Measurements from ENCODE around the gene SORCS2. TPM values are rescaled to one million over a fixed set of nuclear protein-coding genes. Genes with fewer than 3 reads are reported as not detected.

SORCS2 gene
- total and polyA plus RNA-seq, 2 of the 13 experiments (the other 11 are each of a cell fraction or from before 2014, with no cell fraction given): 0.82 to 1.0 TPM

DNA sequence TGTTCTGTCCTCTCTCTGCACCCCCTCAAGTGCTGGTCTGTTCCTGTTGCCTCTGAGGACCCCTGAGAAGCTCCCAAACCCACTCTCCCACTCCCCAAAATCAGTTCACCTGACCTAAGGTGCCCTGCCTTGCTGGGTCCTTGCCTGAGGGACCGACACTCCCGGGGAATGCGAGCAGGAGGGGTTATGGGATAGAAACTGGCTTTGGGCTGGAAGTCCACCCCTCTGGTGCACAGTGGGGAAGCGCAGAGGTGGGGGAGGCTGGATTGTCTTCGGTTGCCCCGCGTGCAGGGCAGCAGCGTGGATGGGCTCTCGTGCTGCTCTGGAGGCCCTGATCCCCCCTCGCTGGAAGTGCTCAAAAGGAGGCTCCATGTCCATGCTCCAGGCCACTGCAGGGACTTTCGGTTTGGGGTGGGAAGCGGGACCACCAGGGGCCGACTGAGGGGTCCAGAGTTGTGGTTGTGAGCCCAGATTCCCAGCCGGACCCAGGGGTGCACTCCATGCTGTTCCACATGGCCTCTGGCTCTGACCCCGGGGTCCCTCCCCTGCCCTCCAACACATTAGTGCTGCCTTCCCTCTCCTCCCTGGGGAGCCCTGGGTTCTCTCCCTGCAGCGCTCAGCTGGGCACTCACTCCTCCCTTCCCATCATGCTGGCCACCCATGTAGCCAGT, 7.6 kb downstream of the SORCS2 start (continued):
- TF ChIP-seq, protein P1, sequence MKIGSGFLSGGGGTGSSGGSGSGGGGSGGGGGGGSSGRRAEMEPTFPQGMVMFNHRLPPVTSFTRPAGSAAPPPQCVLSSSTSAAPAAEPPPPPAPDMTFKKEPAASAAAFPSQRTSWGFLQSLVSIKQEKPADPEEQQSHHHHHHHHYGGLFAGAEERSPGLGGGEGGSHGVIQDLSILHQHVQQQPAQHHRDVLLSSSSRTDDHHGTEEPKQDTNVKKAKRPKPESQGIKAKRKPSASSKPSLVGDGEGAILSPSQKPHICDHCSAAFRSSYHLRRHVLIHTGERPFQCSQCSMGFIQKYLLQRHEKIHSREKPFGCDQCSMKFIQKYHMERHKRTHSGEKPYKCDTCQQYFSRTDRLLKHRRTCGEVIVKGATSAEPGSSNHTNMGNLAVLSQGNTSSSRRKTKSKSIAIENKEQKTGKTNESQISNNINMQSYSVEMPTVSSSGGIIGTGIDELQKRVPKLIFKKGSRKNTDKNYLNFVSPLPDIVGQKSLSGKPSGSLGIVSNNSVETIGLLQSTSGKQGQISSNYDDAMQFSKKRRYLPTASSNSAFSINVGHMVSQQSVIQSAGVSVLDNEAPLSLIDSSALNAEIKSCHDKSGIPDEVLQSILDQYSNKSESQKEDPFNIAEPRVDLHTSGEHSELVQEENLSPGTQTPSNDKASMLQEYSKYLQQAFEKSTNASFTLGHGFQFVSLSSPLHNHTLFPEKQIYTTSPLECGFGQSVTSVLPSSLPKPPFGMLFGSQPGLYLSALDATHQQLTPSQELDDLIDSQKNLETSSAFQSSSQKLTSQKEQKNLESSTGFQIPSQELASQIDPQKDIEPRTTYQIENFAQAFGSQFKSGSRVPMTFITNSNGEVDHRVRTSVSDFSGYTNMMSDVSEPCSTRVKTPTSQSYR (CRISPR knock-in tag; IDR thresholded peaks at IDR 0.05; ENCODE audit: borderline replicate concordance): no peak
- TF ChIP-seq BHLHE40 (IDR thresholded peaks at IDR 0.05; ENCODE audit: low read length): no peak
- TF ChIP-seq YEATS4 (CRISPR knock-in tag; IDR thresholded peaks at IDR 0.05; ENCODE audit: borderline replicate concordance): no peak
- no peak for TF ChIP-seq NR2C2 (CRISPR knock-in tag; IDR thresholded peaks at IDR 0.05; ENCODE audit: borderline replicate concordance)
- TF ChIP-seq TP53 (CRISPR knock-in tag; conservative IDR thresholded peaks at IDR 0.05): no peak
- no peak for TF ChIP-seq RFX3 (CRISPR knock-in tag; IDR thresholded peaks at IDR 0.05)
- no peak for TF ChIP-seq NPAS2 (CRISPR knock-in tag; IDR thresholded peaks at IDR 0.05; ENCODE audit: borderline replicate concordance)

DNA sequence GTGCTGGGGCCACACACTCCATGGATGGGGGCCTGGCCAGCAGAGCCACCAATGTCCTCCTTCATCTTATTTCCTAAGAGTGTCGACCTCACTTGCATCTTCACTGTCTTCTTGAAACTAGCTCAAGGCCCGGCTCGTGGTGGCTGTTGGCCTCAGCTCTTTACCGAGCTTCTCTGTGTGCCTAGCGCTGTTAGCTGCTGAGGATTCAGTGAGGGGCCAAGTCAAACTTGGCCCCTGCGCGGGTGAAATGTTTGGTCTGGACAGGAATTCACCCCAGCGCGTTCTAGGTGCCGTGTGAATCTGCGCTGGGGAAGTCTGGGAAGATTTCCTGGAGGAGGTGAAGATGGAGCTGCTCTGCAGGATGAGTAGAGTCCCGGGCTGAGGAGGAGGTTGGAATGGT, 8.5 kb downstream of the SORCS2 start:
- intact Hi-C loops (cut with micrococcal nuclease; ENCODE audit: unreplicated experiment) (no loop called here), in situ Hi-C loops (cut with HindIII; ENCODE audit: extremely low pct_ligation_motif_present, low pct_unique_long_range_greater_than_20kb) (no loop called here)
- H3K4me1 ChIP-seq (ENCODE audit: insufficient read depth, low read length): no peaks in the 10 kb centered on the region
- 48% methylated on average over 12 of the region's 12 CpGs for WGBS (ENCODE audit: low lambda C conversion rate)
- POLR2A ChIA-PET: no interaction called here
- CTCF ChIA-PET (ENCODE audit: low intra/inter-chr PET ratio, low total read pairs): no interaction called here
- peaks cover 6 to 59% of the 10 kb centered on the region in 2 experiments; a peak in 4 of 5 replicates for H3K27me3 ChIP-seq (ENCODE audit: control insufficient read depth in 1 of 2, insufficient read depth in 2 of 2, low read length in 2 of 2)
- H3K4me2 ChIP-seq (ENCODE audit: low read depth, low read length): no peak overlapping the region
- no peak overlapping the region for H3K27ac ChIP-seq (ENCODE audit: extremely low read length, insufficient read depth, low read length)
- ATAC-seq (no peak), FAIRE-seq (no peak), DNase-seq (ENCODE audit: low spot score) (no peak)
- no peak overlapping the region for H3K4me3 ChIP-seq (replicated peaks in 1 of 3; ENCODE audit: insufficient read depth in 1 of 3, low read depth in 2 of 3, low read length in 3 of 3)
- no peaks in the 10 kb centered on the region for H4K20me1 ChIP-seq (ENCODE audit: insufficient read depth, low read length)
- no peak overlapping the region for H2AFZ ChIP-seq (ENCODE audit: low read length)
- no peaks in the 10 kb centered on the region for H3K9me3 ChIP-seq (ENCODE audit: low read length)
- H3K36me3 ChIP-seq (replicated peaks in 1 of 2; ENCODE audit: control insufficient read depth in 1 of 2, insufficient read depth in 2 of 2, low read length in 2 of 2): no peaks in the 10 kb centered on the region
- no peaks in the 10 kb centered on the region for H3K79me2 ChIP-seq (ENCODE audit: insufficient read depth, low read length)
- no peak overlapping the region for H3K9ac ChIP-seq (ENCODE audit: insufficient read depth, low read depth, low read length)
- no TSS peak for BruUV-seq (replicated peaks)
- TF ChIP-seq, protein P2, sequence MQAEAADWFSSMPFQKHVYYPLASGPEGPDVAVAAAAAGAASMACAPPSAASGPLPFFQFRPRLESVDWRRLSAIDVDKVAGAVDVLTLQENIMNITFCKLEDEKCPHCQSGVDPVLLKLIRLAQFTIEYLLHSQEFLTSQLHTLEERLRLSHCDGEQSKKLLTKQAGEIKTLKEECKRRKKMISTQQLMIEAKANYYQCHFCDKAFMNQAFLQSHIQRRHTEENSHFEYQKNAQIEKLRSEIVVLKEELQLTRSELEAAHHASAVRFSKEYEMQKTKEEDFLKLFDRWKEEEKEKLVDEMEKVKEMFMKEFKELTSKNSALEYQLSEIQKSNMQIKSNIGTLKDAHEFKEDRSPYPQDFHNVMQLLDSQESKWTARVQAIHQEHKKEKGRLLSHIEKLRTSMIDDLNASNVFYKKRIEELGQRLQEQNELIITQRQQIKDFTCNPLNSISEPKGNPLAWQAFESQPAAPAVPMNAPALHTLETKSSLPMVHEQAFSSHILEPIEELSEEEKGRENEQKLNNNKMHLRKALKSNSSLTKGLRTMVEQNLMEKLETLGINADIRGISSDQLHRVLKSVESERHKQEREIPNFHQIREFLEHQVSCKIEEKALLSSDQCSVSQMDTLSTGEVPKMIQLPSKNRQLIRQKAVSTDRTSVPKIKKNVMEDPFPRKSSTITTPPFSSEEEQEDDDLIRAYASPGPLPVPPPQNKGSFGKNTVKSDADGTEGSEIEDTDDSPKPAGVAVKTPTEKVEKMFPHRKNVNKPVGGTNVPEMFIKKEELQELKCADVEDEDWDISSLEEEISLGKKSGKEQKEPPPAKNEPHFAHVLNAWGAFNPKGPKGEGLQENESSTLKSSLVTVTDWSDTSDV (CRISPR knock-in tag; IDR thresholded peaks at IDR 0.05): no peak
- TF ChIP-seq, protein P3, sequence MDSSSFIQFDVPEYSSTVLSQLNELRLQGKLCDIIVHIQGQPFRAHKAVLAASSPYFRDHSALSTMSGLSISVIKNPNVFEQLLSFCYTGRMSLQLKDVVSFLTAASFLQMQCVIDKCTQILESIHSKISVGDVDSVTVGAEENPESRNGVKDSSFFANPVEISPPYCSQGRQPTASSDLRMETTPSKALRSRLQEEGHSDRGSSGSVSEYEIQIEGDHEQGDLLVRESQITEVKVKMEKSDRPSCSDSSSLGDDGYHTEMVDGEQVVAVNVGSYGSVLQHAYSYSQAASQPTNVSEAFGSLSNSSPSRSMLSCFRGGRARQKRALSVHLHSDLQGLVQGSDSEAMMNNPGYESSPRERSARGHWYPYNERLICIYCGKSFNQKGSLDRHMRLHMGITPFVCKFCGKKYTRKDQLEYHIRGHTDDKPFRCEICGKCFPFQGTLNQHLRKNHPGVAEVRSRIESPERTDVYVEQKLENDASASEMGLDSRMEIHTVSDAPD (CRISPR knock-in tag; IDR thresholded peaks at IDR 0.05): no peak
- TF ChIP-seq TEAD3 (CRISPR knock-in tag; optimal IDR thresholded peaks at IDR 0.05; ENCODE audit: borderline replicate concordance) (no peak), GTF2F1 (IDR thresholded peaks at IDR 0.05; ENCODE audit: low read length) (no peak), ZNF747 (CRISPR knock-in tag; IDR thresholded peaks at IDR 0.05; ENCODE audit: borderline replicate concordance) (no peak)
- TF ChIP-seq, protein P4, sequence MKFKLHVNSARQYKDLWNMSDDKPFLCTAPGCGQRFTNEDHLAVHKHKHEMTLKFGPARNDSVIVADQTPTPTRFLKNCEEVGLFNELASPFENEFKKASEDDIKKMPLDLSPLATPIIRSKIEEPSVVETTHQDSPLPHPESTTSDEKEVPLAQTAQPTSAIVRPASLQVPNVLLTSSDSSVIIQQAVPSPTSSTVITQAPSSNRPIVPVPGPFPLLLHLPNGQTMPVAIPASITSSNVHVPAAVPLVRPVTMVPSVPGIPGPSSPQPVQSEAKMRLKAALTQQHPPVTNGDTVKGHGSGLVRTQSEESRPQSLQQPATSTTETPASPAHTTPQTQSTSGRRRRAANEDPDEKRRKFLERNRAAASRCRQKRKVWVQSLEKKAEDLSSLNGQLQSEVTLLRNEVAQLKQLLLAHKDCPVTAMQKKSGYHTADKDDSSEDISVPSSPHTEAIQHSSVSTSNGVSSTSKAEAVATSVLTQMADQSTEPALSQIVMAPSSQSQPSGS (CRISPR knock-in tag; IDR thresholded peaks at IDR 0.05): no peak
